ENCODE data around the gene IRF1. TPM values are rescaled to one million over a fixed set of nuclear protein-coding genes. Genes with fewer than 3 reads are reported as not detected.

IRF1 gene
- total and polyA plus RNA-seq, 2 of the 4 experiments (the other 2 are of a cell fraction), result 11.1 to 18.9 TPM

- Histone ChIP-seq H2BK120ac (ENCODE audit: low read depth, low read length) (no peak overlapping the region), H3K18ac (ENCODE audit: low read depth, low read length) (no peak overlapping the region), H4K8ac (ENCODE audit: low read depth in 2 of 2, low read length in 2 of 2) (no peak overlapping the region), H3K79me1 (ENCODE audit: low read depth in 1 of 2, low read length in 2 of 2) (no peaks in the 10 kb centered on the region), H3K56ac (ENCODE audit: extremely low read depth, insufficient read depth, low read length) (no peak overlapping the region), H4K20me1 (ENCODE audit: insufficient read depth, low read length) (no peaks in the 10 kb centered on the region), H3K36me3 (ENCODE audit: control insufficient read depth, insufficient read depth, low read length) (no peaks in the 10 kb centered on the region), H4K5ac (ENCODE audit: low read depth, low read length) (no peak overlapping the region), H2AK5ac (ENCODE audit: low read depth, low read length) (no peak overlapping the region), H3K9me1 (ENCODE audit: insufficient read depth, low read length) (no peaks in the 10 kb centered on the region; the same call in 1 of the 2 replicates), H2BK20ac (ENCODE audit: low read depth, low read length) (no peak overlapping the region), H3K4me3 (ENCODE audit: insufficient read depth, low read depth, low read length) (no peak overlapping the region), H3K27me3 (ENCODE audit: control insufficient read depth, insufficient read depth, low read length) (peaks cover 32% of the 10 kb centered on the region), H2BK15ac (ENCODE audit: low read depth, low read length) (no peak overlapping the region), H4K91ac (ENCODE audit: insufficient read depth, low read depth, low read length) (no peak overlapping the region), H3K27ac (ENCODE audit: insufficient read depth, low read length) (no peak overlapping the region), H3K9me3 (ENCODE audit: control insufficient read depth, insufficient read depth, low read length) (no peaks in the 10 kb centered on the region), H3K23ac (ENCODE audit: low read depth, low read length) (no peak overlapping the region), H2AFZ (replicated peaks; ENCODE audit: low read length, poor library complexity) (no peak overlapping the region), H2AK9ac (replicated peaks; ENCODE audit: low read depth, low read length, poor library complexity) (no peak overlapping the region), H3K4me1 (ENCODE audit: control insufficient read depth, insufficient read depth, low read length) (no peaks in the 10 kb centered on the region), H3K4ac (ENCODE audit: low read depth, low read length) (no peak overlapping the region), H3K9ac (ENCODE audit: low read depth, low read length) (no peak overlapping the region), H3K4me2 (ENCODE audit: low read depth, low read length) (no peak overlapping the region), H3K14ac (replicated peaks; ENCODE audit: low read depth, low read length) (no peak overlapping the region), H2BK5ac (ENCODE audit: low read depth, low read length, poor library complexity, severe bottlenecking) (no peak overlapping the region)
- intact Hi-C loops (cut with micrococcal nuclease), result no loop called here
- POLR2A ChIA-PET (ENCODE audit: unreplicated experiment), result no interaction called here
- DNase-seq (no peak), ATAC-seq (ENCODE audit: low read depth) (no peak)
- CTCF ChIA-PET, result no interaction called here
- no CpG with 5 or more reads among the region's 5 CpGs for WGBS, 2 experiments (ENCODE audit: extremely low coverage in 2 of 2, insufficient read length in 1 of 2)
- in situ Hi-C loops (cut with MboI; ENCODE audit: low sequenced_read_pairs), result no loop called here
- TF ChIP-seq CEBPB (IDR thresholded peaks at IDR 0.05; ENCODE audit: low read depth, low read length) (no peak), MXI1 (IDR thresholded peaks at IDR 0.05; ENCODE audit: borderline replicate concordance, low read depth, low read length) (no peak), CHD1 (IDR thresholded peaks at IDR 0.05; ENCODE audit: low read depth, low read length) (no peak), POLR2A (IDR thresholded peaks at IDR 0.05; ENCODE audit: low read depth, low read length) (no peak), SMC3 (IDR thresholded peaks at IDR 0.05; ENCODE audit: low read depth, low read length) (no peak), RCOR1 (IDR thresholded peaks at IDR 0.05; ENCODE audit: insufficient replicate concordance, low read length) (no peak), MAZ (IDR thresholded peaks at IDR 0.05; ENCODE audit: borderline replicate concordance, low read depth, low read length) (no peak), NFE2L2 (IDR thresholded peaks at IDR 0.05; ENCODE audit: low read depth, low read length) (no peak)
- TF ChIP-seq, protein P1, sequence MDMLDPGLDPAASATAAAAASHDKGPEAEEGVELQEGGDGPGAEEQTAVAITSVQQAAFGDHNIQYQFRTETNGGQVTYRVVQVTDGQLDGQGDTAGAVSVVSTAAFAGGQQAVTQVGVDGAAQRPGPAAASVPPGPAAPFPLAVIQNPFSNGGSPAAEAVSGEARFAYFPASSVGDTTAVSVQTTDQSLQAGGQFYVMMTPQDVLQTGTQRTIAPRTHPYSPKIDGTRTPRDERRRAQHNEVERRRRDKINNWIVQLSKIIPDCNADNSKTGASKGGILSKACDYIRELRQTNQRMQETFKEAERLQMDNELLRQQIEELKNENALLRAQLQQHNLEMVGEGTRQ (IDR thresholded peaks at IDR 0.05; ENCODE audit: low read depth, low read length), result no peak
- TF ChIP-seq, protein P2, sequence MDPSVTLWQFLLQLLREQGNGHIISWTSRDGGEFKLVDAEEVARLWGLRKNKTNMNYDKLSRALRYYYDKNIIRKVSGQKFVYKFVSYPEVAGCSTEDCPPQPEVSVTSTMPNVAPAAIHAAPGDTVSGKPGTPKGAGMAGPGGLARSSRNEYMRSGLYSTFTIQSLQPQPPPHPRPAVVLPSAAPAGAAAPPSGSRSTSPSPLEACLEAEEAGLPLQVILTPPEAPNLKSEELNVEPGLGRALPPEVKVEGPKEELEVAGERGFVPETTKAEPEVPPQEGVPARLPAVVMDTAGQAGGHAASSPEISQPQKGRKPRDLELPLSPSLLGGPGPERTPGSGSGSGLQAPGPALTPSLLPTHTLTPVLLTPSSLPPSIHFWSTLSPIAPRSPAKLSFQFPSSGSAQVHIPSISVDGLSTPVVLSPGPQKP (IDR thresholded peaks at IDR 0.05; ENCODE audit: borderline replicate concordance, low read depth, low read length), result no peak
- dilution Hi-C loops (cut with HindIII; ENCODE audit: low sequenced_read_pairs, unreplicated experiment), result no loop called here
- no TSS peak for BruUV-seq (replicated peaks)
These were observed 49.6 kb upstream of the IRF1 start for GRCh38 chr5:132540149-132540548.
